C4-2B (cell line): ENCODE data around the gene TEKT3.

Experiments used
- ZFX ChIP-seq: fragments of 450-650 bp; IDR thresholded peaks from 2 replicates; pipeline ENCODE4 v1.6.1; 2017
- TF ChIP-seq, protein P1 (sequence below): fragments of 450-650 bp; conservative IDR thresholded peaks from 2 replicates; pipeline ENCODE4 v1.5.1; 2017; ENCODE audit warnings: mild to moderate bottlenecking

DNA sequence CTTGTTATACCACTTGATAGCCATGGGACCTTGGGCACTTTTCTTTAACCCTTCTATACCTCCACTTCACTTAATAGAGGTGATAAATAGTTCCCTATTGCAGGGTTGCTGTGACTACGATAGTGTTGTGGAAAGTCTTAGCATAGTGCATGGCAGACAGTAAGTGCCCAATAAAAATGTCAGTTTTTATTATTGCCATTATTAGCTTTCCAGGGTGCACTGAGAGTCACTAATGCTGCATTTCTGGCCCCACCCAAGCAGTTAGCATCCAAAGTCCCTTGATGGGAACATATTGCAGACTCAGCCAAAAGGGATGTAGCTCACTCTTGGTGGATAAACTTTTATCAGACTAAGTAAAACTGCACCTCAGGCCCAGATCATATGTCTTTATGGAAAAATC is 41.5 kb upstream of the TEKT3 start:
- TF ChIP-seq, protein P1, sequence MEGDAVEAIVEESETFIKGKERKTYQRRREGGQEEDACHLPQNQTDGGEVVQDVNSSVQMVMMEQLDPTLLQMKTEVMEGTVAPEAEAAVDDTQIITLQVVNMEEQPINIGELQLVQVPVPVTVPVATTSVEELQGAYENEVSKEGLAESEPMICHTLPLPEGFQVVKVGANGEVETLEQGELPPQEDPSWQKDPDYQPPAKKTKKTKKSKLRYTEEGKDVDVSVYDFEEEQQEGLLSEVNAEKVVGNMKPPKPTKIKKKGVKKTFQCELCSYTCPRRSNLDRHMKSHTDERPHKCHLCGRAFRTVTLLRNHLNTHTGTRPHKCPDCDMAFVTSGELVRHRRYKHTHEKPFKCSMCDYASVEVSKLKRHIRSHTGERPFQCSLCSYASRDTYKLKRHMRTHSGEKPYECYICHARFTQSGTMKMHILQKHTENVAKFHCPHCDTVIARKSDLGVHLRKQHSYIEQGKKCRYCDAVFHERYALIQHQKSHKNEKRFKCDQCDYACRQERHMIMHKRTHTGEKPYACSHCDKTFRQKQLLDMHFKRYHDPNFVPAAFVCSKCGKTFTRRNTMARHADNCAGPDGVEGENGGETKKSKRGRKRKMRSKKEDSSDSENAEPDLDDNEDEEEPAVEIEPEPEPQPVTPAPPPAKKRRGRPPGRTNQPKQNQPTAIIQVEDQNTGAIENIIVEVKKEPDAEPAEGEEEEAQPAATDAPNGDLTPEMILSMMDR: no peak
- no peak for TF ChIP-seq ZFX
